Measurements from ENCODE around the gene NFILZ. TPM values are rescaled to one million over a fixed set of nuclear protein-coding genes. Genes with fewer than 3 reads are reported as not detected.

NFILZ gene
- total RNA-seq, 1 experiment from 2014 or later = not detected

DNA sequence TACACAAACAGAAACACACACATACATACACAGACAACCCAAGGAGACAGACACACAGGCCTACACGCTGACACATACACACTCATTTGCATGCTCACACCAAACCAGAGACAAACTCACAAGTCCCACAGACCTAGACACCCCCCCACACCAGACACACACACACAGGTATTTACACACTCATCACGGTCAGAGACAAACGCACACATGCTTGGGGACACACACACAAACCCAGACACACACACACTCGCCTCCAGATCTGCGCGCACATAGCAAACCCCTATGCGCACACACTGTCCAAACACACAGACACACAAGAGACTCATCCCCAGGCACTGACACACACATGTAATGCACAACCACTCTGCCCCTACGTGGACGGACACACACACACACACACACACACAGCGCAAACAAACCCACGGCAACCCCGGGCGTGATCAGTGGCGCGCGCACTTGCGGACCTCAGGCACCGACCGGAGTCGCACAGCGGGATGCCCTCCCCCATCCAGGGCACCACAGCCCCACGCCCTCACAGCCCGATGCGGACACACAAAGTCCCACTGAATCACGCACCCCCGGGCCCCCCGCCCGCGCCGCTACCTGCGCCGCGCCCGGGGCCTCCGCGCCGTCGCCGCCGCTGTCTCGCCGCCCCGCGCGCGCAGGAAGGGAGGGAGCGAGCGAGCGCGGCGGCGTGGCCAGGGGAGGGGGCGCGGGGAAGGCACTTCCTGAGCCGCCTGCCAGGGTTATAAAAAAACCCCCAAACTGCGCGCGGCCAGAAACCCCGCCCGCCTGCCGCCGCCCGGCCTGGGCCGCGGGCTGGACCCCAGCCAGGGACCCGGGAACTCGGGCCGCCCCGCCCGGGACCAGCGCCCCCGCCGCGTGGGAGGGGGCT, 20.1 kb upstream of the NFILZ start, which contains the start of gene ADAMTS10:
Gene ADAMTS10 (minus strand): TSS at position 675 of the 895 bp plus-strand sequence. CDS start 5,005 bp downstream, outside the sequence.
- H3K9me3 ChIP-seq (ENCODE audit: low read length) = no peaks in the 10 kb centered on the region
- H3K79me2 ChIP-seq (ENCODE audit: low read length) = no peaks in the 10 kb centered on the region
- intact Hi-C loops (cut with micrococcal nuclease) = no loop called here
- peak within 1 kb of the TSS; percentile 82 for H3K4me2 ChIP-seq (ENCODE audit: low read length)
- ATAC-seq = peak; percentile 14
- H3K27ac ChIP-seq (ENCODE audit: low read length) = no peak within 1 kb of the TSS
- peaks cover 8% of the 10 kb centered on the region for H3K27me3 ChIP-seq (ENCODE audit: low read length)
- TF ChIP-seq EZH2phosphoT487 (IDR thresholded peaks at IDR 0.05; ENCODE audit: borderline replicate concordance, low read length) (no peak), CTCF (conservative IDR thresholded peaks at IDR 0.05; ENCODE audit: low read depth, low read length) (no peak), EZH2 (IDR thresholded peaks at IDR 0.05; ENCODE audit: low read length, unreplicated experiment) (no peak)
- ChIA-PET POLR2A (ENCODE audit: unreplicated experiment) (no interaction called here), CTCF (no interaction called here)
- H2AFZ ChIP-seq (ENCODE audit: low read length) = peak within 1 kb of the TSS; percentile 61
- H3K36me3 ChIP-seq (ENCODE audit: low read depth, low read length) = no peaks in the 10 kb centered on the region
- H3K9me2 ChIP-seq (replicated peaks; ENCODE audit: low read length) = no peaks in the 10 kb centered on the region
- no peaks in the 10 kb centered on the region for H3K4me1 ChIP-seq (ENCODE audit: insufficient read depth, low read length)
- no peaks in the 10 kb centered on the region for H4K20me1 ChIP-seq (ENCODE audit: low read length)
- H3K4me3 ChIP-seq (ENCODE audit: low read length) = peak within 1 kb of the TSS; percentile 55
- H3F3A ChIP-seq (ENCODE audit: low read length, unreplicated experiment) = no peaks in the 10 kb centered on the region
- H3K9ac ChIP-seq (ENCODE audit: low read length) = no peak within 1 kb of the TSS
- no peak for DNase-seq
- BruUV-seq (replicated peaks) = no TSS peak

- no peak overlapping the region for H2AFZ ChIP-seq (ENCODE audit: low read length)
- ATAC-seq (no peak), DNase-seq (no peak)
- POLR2A ChIA-PET (ENCODE audit: unreplicated experiment) = no interaction called here
- peaks cover 8% of the 10 kb centered on the region for H3K27me3 ChIP-seq (ENCODE audit: low read length)
- H3K4me3 ChIP-seq (ENCODE audit: low read length) = no peak overlapping the region
- no peaks in the 10 kb centered on the region for H4K20me1 ChIP-seq (ENCODE audit: low read length)
- no peaks in the 10 kb centered on the region for H3K4me1 ChIP-seq (ENCODE audit: insufficient read depth, low read length)
- H3K9me2 ChIP-seq (replicated peaks; ENCODE audit: low read length) = no peaks in the 10 kb centered on the region
- BruUV-seq (replicated peaks) = no TSS peak
- intact Hi-C loops (cut with micrococcal nuclease) = no loop called here
- H3K9ac ChIP-seq (ENCODE audit: low read length) = no peak overlapping the region
- H3K79me2 ChIP-seq (ENCODE audit: low read length) = no peaks in the 10 kb centered on the region
- H3F3A ChIP-seq (ENCODE audit: low read length, unreplicated experiment) = no peaks in the 10 kb centered on the region
- CTCF ChIA-PET = no interaction called here
- peak overlapping the region; percentile 82; the same call in 1 of the 2 replicates for H3K4me2 ChIP-seq (ENCODE audit: low read length)
- no peaks in the 10 kb centered on the region for H3K36me3 ChIP-seq (ENCODE audit: low read depth, low read length)
- TF ChIP-seq EZH2phosphoT487 (IDR thresholded peaks at IDR 0.05; ENCODE audit: borderline replicate concordance, low read length) (no peak), EZH2 (IDR thresholded peaks at IDR 0.05; ENCODE audit: low read length, unreplicated experiment) (no peak), CTCF (conservative IDR thresholded peaks at IDR 0.05; ENCODE audit: low read depth, low read length) (no peak)
- H3K27ac ChIP-seq (ENCODE audit: low read length) = no peak overlapping the region
- no peaks in the 10 kb centered on the region for H3K9me3 ChIP-seq (ENCODE audit: low read length)
Observed at GRCh38 chr19:8610936-8611300, 19.5 kb upstream of the NFILZ start.

- Histone ChIP-seq H3F3A (ENCODE audit: low read length, unreplicated experiment) (no peaks in the 10 kb centered on the region), H3K9me3 (ENCODE audit: low read length) (no peaks in the 10 kb centered on the region), H2AFZ (ENCODE audit: low read length) (no peak overlapping the region), H3K4me3 (ENCODE audit: low read length) (no peak overlapping the region), H3K9me2 (replicated peaks; ENCODE audit: low read length) (no peaks in the 10 kb centered on the region), H3K4me1 (ENCODE audit: insufficient read depth, low read length) (no peaks in the 10 kb centered on the region), H4K20me1 (ENCODE audit: low read length) (no peaks in the 10 kb centered on the region), H3K79me2 (ENCODE audit: low read length) (no peaks in the 10 kb centered on the region), H3K9ac (ENCODE audit: low read length) (no peak overlapping the region), H3K36me3 (ENCODE audit: low read depth, low read length) (no peaks in the 10 kb centered on the region), H3K27ac (ENCODE audit: low read length) (no peak overlapping the region), H3K4me2 (ENCODE audit: low read length) (no peak overlapping the region), H3K27me3 (ENCODE audit: low read length) (peaks cover 8% of the 10 kb centered on the region)
- CTCF ChIA-PET = no interaction called here
- DNase-seq = no peak
- ATAC-seq = no peak
- POLR2A ChIA-PET (ENCODE audit: unreplicated experiment) = no interaction called here
- BruUV-seq (replicated peaks) = no TSS peak
- intact Hi-C loops (cut with micrococcal nuclease) = no loop called here
- TF ChIP-seq EZH2 (IDR thresholded peaks at IDR 0.05; ENCODE audit: low read length, unreplicated experiment) (no peak), CTCF (conservative IDR thresholded peaks at IDR 0.05; ENCODE audit: low read depth, low read length) (no peak), EZH2phosphoT487 (IDR thresholded peaks at IDR 0.05; ENCODE audit: borderline replicate concordance, low read length) (no peak)
Observed at GRCh38 chr19:8611391-8611876, 19.0 kb upstream of the NFILZ start.

Data from PC-3 (cell line).